HG03135 (cell line): ENCODE results near the gene SULT4A1.
"Not testable (repeated sequence)": the region's sequence is repeated elsewhere in the genome, so short reads cannot be mapped to it uniquely, and the experiment has no call there.

Experiments
- ATAC-seq: cut with Tn5 transposase; IDR thresholded peaks from one replicate; pipeline ENCODE4 v1.9.1; 2021; ENCODE audit warnings: mild to moderate bottlenecking, moderate library complexity; ENCODE audit not compliant: unreplicated experiment

The SULT4A1 gene, protein sequence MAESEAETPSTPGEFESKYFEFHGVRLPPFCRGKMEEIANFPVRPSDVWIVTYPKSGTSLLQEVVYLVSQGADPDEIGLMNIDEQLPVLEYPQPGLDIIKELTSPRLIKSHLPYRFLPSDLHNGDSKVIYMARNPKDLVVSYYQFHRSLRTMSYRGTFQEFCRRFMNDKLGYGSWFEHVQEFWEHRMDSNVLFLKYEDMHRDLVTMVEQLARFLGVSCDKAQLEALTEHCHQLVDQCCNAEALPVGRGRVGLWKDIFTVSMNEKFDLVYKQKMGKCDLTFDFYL

DNA sequence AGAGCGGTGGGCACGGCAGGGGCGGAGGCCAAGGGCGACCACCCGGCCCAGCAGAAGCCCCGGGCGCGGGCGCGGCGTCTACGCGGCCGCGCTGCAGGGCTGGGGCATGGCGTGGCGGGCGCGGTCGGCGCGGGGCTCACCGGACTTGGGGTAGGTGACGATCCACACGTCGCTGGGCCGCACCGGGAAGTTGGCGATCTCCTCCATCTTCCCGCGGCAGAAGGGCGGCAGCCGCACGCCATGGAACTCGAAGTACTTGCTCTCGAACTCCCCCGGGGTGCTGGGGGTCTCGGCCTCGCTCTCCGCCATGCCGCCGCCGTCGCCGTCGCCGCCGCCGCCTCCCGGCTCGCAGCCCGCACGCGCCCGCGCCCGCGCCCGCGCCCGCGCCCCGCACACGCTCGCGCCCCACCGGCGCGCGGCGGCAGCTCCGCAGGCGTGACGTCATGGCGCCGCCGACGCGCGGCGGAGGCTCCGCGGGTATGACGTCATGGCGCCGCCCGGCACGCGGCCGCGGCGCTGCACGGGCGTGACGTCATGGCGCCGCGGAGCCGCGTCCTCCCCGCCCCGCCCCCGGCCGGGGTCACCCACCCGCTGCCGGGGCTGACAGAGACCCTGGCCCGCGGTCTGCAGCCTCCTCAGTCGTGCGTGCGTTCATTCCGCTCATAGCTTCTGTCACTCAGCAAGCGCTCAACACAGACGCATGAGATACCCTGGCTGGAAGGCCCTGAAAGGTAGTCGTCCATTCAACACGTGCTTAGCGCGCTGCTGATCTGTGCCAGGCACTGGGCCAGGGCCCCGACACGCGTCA lies at the start of gene SULT4A1:
SULT4A1 (minus strand) TSS at position 440 of the 808 bp plus-strand sequence; CDS start at position 309, 131 bp downstream.
- ATAC-seq = no peak

DNA sequence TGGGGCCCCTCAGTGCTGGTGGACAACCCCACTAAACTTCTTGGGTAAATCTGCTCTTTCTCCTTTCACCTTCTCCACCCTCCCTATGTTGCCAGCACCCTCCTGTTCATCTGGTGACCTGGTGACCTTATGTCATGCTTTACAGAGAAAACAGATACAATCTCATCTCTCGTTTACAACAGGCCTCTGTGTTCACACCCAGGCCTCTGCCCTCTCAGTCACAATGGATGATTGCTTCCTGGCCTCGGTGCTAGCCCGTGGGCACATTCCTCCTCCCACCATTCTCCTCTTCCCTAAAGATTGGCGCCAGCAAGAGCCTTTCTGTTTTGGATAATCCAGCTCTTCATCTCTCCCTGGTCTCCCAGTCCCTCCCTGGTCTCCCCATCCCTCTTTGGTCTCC lies 49.0 kb upstream of the SULT4A1 start:
- ATAC-seq = no peak

DNA sequence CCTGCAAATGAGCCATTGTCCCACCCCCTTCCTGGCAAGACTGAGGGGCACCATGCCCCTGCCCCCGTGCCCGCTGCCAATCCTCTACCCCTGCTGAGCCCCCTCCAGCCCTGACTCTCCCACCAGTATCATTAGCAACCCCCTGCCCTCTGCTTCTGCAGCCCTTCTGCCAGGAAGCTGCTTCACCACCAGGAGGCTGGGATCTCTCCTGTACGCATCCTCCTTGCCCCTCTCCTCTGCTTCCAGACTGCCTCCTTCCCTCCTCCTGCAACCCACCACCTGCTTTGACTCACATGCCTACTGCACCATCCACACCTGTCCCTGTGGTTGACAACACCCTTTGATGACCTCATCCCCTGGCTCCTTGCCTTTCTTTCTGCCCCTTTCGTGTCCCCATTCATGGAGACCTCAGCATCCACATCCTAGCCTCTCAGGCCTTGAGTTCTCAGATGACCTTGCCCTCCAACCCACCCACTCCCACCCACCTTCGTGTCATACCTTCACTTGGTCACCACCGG lies 47.9 kb upstream of the SULT4A1 start:
- no peak for ATAC-seq

DNA sequence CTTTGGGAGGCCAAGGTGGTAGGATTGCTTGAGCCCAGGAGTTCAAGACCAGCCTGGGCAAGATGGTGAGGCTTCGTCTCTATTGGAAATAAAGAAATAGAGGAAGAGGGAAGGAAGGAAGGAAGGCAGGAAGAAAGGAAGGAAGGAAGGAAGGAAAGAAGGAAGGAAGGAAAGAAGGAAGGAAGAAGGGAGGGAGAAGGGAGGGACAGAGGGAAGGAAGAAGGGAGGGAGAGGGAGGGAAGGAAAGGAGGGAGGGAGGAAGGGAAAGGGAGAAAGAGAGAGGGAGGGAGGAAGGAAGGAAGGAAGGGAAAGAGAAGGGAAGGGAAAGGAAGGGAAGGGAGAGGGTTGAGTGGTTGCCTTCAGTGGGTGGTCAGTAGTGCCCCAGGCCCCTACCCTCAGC lies 47.4 kb upstream of the SULT4A1 start:
- ATAC-seq = no peak

DNA sequence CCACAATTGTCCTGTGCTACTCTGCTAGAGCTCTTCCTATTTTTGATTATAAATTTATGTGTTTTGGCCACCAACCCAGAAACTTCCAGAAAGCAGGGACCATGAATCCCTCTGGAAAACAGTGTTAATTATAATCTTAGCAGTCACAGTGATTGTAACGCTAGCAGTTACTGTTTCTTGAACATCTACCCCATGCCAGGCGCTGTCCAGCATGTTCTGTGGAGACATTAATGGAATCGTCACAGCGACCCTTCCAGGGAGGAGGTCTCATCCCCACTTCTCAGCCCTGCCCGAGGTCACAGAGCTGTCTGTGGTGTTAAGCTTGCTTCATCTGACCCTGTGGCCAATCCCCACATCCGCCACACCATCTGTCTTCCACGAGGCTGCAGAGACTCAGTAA lies 43.4 kb upstream of the SULT4A1 start:
- ATAC-seq = no peak

DNA sequence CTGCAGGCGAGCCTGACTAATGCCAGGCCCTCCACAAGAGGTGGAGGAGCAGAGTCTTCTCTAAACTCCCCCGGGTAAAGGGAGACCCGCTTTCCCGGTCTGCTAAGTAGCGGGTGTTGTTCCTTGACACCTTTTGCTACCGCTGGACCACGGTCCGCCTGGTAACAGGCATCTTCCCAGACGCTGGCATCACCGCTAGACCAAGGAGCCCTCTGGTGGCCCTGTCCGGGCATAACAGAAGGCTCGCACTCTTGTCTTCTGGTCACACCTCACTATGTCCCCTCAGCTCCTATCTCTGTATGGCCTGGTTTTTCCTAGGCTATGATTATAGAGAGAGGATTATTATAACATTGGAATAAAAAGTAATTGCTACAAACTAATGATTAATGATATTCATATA lies 42.1 kb upstream of the SULT4A1 start:
- not testable (repeated sequence) for ATAC-seq

DNA sequence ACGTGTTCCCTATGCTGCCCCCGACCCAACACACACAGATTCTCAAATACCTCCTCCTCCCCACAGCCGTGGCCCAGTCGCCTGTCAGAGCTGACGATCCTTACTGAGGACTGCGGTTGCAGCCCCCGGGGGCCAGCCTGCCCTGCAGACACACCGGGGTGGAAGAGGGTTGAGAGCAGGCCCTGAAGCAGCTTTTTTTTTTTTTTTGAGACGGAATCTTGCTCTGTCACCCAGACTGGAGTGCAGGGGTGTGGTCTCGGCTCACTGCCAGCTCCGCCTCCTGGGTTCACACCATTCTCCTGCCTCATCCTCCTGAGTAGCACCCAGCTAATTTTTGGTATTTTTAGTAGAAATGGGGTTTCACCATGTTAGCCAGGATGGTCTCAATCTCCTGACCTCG lies 40.7 kb upstream of the SULT4A1 start:
- not testable (repeated sequence) for ATAC-seq

DNA sequence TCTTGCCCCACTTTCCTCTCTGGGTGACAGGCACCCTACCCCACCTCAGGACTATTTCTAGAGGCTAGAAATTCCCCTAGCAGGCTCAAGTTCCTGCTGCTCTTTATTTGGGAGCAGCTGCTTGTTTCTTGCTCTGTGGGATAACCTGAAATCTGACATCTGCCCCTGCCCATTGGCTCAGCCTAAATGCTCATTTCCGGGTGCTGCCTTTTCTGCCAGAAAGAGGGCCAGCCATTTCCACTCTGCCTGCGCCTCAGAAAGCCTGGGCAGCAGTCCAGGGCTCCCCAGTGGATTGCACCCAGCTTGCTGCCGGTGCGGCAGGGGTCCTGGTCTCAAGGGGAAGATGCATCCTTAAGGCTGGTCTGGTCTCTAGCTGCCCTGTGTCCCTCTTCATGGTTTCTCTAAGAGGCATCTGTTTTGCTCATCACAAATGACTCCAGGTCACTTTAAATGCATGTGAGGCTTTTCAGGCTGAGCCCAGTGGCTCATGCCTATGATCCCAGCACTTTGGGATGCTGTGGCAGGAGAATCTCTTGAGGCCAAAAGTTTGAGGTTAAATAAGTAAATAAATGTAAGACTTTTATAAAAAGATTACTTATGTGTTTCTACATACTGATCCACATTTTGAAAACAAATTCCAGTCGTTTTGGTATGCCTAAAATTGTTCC lies 39.8 kb upstream of the SULT4A1 start:
- ATAC-seq = no peak

DNA sequence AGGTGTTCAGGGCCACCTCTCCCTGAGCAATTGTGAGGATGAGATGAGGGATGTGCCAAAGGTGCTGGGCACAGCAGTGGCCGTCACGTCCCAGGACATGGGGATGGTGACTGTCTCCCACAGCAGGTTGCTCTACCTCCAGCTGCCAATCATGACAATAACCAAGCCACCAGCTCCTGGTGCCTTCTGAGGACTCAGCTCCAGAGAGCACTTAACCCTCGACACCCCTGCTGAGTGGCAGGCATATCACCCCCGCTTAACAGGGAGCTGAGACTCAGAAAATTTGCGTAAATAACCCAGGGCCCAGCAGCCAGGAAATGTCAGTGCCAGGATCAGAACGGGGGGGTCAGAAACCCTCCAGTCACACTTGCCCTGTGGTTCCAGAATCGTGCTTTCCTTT lies 37.9 kb upstream of the SULT4A1 start:
- ATAC-seq = no peak

DNA sequence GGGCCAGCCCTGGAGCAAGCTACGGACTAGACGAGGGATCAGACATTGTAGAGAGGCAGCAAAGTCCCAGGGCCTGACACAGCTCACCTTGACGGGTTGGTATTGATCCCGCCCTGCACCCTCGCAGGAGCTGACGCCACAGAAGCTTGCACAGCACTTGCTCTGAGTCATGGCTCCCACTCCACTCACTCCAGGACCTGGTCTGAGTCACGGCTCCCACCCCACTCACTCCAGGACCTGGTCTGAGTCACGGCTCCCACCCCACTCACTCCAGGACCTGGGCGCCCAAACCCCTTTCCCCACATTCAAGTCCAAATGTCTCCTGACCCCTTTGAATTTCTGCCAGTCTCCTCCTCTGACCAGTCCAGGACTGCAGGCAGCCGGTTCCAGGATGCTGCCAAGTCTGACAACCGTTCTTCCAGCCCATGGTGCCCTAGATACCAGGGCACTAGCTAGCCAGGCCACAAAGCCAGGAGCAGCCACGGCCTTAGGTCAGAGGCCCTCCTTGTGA lies 35.5 kb upstream of the SULT4A1 start:
- no peak for ATAC-seq

DNA sequence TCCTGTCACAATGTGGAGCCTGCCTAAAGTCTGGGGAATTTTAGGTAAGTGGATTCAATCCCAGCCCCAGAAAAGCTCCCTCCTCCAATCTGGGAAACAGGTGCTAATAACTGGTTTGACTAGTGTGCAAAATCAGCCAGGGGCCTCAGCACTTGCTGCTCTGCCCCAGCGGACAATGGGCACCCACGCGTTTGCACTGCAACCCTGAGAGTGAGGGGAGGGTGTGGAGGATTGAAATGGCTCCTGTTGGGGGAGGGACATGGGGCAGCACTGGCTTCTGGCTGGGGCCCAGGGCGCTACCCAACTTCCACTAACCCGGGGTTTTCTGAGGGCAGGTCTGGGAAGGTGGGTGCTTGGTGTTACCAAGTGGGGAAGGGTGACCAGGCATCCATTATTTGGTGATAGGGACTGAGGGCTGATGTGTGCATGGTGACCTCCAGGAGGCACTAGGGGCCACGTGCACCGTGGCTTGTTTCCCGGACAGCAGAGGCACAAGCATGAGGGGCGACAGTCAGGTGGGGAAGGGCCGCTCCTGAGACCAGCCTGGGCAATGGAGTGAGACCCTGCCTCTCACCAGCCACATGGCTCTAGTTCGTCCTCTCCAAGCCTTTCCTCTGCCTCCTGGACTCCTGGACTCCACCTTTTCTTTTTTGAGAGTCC lies 33.8 kb upstream of the SULT4A1 start:
- ATAC-seq = no peak

DNA sequence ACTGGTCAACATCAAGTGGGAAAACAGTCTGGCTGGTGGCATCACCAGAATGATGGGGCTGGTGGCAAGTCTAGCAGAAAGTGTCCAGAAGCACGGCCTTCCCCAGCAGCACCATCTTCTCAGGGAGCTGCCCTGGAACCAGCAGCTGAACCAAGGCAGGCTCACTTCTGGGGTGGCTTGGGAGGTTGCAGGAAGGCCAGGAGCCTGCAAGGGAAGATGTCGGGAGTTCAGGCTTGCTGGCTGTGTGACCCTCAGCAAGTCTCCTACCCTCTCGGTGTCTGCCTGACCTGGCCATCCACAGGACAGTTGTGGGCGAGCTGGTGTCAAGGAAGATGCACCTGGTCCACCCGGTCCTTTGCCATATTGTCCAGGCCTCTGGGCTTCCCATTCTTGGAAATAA lies 31.8 kb upstream of the SULT4A1 start:
- no peak for ATAC-seq

DNA sequence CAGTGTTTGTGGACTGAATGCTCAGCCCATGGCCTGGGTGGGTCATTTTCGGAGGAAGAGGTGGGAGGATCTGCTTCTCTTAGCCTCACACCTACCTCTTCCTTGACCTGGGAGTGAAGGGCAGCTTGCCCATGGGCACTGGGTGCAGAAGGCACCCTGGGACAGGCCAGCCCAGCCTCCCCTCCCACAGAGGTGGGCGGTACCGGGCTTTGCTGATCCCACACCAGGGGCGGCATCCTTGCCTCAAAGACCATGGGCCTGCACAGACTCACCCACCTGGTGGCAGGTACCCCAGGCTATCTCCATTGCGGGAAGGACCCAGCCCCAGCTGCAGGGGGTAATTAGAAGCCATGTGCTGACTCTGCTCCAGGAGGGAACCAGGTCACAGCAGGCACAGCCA lies 31.0 kb upstream of the SULT4A1 start:
- no peak for ATAC-seq

DNA sequence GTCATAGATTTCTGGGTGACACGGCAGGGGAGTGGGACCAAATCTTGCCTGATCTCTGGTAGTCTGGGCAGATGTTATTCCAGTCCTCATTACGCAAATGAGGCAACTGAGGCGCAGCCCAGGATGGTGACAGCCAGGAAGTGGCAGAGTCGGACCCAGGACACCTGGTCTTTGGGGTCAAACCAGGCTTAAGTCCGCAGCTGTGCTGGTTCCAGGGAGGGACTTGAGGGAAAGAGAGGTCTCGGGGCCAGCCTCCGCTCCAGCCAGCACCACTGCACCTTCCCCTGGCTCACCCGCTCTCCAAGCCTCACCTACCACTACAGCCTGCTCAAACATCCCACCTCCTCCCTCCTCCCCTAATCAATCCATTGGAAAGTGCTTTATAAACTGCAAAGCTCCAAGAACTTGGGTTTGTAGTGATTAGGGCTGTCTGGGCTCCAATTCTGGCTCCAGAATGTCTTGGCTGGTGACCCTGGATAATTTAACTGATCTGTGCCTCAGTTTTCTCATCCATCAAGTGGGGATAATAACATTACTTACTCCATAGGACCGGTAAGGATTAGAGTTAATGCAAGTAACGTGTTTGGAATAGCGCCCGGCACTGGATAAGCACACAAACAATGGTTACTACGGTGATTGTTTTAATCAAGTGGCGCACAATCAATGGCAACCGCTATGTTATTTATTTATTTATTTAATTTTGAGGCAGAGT lies 30.0 kb upstream of the SULT4A1 start:
- no peak for ATAC-seq

DNA sequence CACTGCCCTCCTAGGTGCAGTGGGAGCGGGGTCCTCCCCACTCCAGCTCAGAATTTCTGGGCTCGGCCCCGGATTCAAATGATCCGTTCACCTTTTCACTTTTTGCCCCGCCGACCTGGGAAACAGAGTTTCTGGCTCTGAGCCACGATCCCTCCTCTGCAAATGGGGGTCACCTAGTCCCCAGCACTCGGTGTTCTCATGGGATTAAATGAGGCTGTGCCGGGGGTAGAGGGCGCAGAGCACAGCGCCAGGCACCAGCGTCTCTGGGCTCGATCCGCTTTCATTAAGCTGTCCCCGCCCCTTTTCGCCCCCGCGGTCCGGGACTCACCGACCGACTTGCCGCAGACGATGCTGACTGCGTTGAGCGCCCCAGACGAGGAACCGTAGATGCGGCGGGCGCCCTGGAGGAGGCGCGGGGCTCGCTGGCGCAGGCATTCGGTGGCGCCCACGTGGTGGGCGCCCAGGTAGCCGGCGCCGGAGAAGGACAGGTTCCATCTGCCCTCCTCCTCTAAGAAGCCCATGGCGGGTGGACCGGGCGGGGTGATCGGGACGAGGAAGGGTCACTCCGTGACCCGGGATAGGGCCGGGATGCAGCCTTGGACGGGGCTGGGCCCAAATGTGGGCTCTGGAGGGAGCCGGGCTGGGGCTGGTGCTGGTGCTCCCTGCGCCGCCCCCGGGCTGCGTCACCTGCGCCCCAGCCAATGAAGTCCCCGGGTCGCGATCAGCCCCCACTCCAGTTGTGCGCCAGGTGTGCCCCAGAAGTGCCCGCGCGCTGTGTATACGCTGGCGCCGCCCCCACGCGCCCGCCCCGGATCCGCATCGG lies 29.3 kb upstream of the SULT4A1 start, which contains the start of gene PNPLA5:
PNPLA5 (minus strand) TSS at position 654 of the 823 bp plus-strand sequence; CDS start at position 521, 133 bp downstream.
- ATAC-seq = no peak

DNA sequence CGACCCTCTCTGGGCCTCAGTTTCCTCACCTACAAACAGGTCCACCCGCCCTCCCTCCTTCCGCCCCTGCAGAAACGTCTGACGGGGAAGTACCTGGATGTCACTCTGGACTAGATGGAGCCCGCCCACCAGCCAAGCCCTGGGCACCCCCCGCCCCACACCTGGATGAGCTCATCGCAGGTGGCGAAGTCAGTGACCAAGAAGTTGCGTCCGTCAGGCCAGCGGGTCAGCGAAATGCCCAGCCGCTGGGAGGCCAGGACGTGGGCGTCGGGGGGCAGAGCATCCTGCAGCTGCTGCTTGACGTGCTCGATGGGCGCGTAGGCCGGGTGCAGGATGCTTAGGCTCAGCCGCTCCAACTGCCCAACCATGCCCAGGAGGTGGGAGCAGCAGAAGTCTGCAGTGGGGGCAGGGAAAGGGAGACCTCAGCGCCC lies 28.6 kb upstream of the SULT4A1 start:
- no peak for ATAC-seq

DNA sequence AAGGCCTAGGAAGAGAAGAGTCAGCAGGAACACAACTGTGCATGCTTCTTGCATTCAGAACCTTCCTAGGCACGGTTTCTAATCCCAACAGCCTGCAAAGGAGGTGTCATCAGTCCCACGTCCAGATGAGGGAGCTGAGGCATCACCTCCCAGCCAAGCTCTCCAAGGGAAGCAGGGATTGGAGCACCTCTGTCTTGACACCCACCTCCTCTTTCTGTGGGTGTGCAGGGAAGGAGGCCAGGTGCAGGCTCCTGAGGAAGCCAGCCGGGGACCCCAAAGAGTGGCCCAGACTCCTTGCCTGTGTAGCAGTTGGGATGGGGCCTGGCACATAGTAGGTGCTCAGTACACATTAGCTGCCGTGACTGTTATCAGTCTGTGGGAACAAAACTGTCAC lies 27.5 kb upstream of the SULT4A1 start:
- ATAC-seq = no peak

DNA sequence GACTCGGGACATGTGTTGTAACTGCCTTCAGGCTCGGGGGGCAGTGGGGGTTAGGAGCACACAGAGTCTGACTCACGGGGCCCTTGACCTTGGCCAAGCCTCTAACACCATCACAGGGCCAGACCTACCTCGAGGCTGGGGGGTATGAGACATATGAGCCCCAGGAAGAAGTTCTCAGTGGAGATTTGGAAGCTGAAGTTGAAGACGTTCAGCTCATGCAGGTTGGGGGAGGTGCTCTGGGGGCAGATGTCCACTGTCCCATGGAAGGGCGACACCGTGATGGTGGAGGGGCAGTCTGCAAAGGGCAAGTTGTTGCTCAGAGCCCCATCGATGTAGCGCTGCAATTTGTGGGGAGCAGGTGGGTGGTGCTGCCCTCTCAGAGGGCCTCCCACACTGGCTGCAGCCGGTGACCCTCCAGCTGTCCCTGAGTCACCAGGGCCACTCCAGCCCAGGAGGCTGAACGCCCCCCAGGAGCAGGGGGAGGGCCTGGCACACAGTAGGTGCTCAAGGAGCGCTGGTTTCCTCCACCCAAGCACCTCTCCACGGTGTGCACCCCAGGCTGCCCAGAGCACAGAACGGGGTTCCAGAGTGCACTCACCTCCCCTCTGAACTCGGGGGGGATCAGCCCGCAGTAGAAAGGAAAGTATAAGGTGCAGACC lies 27.0 kb upstream of the SULT4A1 start:
- no peak for ATAC-seq

DNA sequence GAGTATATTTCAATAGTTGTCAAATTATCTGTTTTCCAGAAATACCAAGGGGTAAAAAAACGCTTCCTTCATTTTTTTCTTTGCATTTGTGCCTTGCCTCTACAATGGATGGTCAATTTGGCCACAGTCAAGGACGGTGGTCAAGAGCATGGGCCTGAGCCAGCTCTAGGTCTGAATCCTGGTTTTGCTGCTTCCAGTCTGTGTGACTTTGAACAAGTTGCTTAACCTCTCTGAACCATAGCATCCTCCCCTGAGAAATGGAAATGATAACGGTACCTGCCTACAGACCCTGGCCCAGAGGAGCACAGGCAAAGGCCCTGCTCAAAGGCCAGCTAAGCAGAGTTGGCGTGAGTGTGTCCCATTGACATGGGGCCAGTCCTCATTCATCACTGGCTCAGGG lies 26.4 kb upstream of the SULT4A1 start:
- ATAC-seq = no peak
